Fibroblast of skin of right biceps (primary cell): Measurements from ENCODE around the gene BDH1.
"Not testable (repeated sequence)": the region's sequence is repeated elsewhere in the genome, so short reads cannot be mapped to it uniquely, and the experiment has no call there.

Source experiments
- DNase-seq: peaks from one replicate; pipeline ENCODE4 v3.0.0-alpha.2; 2013

The BDH1 gene

DNA sequence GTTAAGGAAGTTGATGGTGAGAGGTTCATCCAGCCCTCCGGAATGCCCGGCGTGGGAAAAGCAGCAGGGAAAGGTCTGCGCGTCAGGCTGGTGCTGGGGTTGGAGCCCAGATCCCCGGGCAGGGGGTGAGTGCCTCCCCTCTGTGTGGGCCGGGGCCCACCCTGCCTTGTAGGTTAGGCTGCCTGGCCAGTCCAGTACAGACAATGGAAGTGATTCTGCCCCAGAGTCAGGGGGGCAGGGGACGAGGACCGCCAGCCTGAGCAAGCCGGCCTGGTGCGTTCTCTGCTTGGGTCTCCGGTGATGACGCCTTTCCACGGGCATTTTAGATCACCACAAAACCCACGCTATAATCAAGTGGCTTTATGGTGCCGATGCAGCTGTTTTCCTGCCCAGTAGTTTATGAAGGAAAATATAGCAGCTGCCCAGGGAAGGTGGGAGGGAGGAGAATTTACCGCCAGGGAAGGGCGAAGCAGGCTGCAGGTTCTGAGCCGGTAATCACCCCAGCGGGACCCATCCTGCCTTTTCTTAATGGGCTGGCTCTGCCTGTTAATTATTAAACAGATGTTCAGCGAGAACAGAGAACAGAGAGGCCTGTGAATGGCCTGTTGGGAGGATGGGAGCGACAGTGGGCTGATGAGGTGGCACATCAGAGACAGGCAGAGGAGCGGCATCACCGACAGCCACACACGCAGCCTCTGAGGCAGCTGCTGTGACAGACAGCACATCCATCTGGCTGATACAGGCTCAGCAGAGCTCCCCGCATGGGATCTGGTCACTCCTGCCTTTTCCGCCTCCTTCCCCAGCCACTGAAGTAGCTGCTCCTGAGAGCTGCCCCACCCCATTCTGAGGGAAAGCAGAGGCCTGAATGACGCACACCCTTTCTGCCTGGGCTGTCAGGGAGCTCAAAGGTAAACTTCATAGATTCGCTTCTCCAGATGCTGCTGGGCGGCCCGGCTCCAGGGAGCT, 35.2 kb downstream of the BDH1 start:
- DNase-seq, result peak; percentile 75

DNA sequence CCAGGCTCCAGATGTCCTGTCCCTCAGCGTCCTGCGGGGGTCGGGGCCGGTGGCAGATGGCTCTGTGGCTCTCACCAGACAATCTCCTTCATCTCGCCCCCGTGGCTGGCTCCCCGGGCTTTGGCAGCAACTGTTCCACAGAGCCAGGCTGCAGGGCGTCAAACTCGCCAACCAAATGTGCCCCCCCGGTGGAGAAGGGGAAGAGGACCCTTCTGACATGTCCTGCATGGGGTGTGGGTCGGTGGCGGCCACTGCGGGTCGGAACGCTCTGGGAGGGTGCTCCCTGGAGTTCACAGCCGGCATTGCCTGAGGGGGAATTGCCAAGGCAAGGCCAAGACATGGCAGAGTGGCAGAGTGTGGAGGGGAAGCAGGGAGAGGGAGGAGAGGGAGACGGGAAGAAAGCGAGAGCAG, 36.0 kb downstream of the BDH1 start:
- DNase-seq, result no peak

DNA sequence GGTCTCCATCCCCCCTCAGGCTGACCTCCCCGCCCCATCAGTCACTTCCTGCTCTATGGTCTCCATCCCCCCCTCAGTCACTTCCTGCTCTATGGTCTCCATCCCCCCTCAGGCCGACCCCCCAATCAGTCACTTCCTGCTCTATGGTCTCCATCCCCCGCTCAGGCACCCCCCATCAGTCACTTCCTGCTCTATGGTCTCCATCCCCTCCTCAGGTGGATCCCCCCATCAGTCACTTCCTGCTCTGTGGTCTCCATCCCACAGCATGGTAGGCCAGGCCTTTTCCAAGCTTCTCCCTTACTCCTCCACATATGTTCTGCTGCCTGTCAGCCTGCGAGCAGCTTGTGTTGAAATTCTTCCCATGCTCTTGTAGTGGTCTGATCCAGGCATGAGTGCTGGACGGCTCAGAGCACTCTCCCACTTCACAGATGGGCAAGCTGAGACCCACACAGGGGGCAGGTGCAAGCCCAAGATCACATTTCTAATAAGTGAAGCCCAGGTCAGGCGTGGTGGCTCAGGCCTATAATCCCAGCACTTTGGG, 36.8 kb downstream of the BDH1 start:
- peak; percentile 26 for DNase-seq

DNA sequence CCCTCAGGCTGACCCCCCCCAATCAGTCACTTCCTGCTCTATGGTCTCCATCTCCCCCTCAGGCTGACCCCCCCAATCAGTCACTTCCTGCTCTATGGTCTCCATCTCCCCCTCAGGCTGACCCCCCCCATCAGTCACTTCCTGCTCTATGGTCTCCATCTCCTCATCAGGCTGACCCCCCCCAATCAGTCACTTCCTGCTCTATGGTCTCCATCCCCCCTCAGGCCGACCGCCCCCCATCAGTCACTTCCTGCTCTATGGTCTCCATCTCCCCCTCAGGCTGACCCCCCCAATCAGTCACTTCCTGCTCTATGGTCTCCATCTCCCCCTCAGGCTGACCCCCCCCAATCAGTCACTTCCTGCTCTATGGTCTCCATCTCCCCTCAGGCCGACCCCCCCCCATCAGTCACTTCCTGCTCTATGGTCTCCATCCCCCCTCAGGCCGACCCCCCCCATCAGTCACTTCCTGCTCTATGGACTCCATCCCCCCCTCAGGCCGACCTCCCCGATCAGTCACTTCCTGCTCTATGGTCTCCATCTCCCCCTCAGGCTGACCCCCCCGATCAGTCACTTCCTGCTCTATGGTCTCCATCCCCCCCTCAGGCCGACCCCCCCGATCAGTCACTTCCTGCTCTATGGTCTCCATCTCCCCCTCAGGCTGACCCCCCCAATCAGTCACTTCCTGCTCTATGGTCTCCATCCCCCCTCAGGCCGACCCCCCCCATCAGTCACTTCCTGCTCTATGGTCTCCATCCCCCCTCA, 37.7 kb downstream of the BDH1 start:
- DNase-seq, result not testable (repeated sequence)

DNA sequence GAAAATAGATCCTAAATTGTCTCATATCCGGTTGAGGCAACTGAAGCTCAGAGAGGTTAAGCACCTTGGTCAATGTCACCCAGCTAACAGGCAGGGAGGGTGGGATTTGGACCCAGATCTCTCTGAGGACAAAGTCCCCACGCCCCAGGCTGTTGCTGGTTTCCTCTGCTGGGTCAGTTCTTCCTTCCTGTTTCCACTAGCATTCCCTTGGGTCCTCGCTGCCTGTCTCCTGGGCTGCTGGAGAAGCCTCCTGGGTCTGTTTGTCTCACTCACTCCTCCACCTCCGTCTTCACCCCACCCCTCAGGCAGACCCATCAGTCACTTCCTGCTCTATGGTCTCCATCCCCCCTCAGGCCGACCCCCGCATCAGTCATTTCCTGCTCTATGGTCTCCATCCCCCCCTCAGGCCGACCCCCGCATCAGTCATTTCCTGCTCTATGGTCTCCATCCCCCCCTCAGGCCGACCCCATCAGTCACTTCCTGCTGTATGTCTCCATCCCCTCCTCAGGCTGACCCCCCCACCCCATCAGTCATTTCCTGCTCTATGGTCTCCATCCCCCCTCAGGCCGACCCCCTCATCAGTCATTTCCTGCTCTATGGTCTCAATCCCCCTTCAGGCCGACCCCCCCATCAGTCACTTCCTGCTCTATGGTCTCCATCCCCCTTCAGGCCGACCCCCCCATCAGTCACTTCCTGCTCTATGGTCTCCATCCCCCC, 38.7 kb downstream of the BDH1 start:
- DNase-seq, result peak; percentile 73

DNA sequence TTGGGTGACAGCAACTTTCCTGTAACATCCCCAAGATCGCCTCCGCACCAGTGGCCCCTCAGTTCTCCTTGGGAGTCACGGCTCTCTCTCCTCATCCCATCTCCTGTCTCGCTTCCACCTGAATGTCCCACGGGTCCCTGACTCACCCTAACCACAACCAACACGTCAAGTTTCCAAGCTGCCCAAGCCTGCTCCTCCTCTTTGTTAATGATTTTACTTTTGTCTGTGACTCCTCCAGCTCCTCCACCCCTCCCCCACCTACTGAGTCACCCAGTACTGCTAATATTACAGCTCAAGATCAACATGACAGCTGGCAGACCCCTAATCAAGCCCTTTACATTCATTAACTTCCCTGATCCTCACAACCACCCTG, 39.3 kb downstream of the BDH1 start:
- peak; percentile 98 for DNase-seq

DNA sequence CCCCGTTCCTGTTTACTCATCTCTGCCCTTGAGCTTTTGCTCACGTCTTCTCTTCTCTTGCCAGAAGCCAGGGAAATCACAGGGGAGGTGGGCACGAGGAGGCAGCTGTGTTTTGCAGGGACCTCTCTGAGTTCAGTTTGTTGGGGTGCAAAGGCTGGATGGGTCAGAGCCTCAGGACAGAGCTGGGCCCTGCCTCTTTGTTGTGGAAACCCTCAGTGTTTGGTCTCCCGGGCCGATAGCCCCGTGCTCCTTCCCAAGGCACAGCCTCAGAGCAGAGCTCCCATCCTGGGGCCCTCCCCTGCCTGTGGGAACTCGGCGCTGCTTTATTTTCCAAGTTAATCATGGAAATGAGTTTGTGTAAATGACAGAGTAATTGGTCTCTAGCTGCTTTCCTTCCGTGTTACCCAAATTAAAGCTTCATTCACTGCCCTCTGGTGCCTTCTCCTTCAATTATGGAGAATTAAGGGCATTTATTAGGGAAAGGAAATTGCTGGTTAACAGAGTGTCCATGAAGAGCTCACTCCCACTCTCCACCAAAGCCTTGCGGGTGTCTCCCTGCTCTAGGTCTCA, 40.9 kb downstream of the BDH1 start:
- DNase-seq, result no peak

DNA sequence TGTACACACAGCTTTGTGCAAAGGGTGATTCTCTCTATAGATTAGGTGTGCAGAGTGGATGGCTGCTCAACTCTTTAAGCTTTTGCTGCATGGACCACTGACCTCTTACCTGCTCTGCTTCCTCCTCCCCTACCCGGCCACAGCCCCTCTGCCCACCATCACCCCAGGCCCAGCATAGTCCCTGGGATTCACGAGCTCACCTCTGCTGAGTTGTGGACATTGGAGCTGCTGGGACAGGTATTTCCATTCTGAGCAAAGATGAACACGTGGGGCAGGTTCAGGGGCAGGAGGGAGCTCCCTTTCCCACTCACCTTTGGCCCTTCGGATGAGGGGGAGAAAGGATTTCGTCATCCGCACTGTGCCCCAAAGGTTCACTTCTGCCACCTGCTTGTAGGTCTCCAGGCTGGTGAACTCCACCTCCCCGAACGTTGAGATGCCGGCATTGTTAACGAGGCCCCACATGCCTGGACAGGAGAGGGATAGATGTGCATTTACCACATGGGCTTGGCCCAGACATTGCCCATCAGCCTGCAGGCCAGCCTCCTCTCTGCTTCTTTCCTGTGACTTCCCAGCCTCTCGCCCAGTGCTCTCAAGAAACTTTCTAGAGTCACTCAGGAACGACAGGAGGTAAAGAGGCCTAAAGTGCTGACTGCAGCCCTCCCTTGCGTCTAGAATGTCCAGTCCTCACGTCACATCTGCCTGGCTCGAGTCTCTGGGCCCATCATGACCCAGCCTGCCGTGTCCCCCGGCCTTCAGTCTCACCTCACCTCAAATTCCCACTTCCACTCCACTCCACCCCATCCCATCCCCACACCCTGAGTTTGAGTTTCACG, 41.6 kb downstream of the BDH1 start:
- DNase-seq, result no peak

DNA sequence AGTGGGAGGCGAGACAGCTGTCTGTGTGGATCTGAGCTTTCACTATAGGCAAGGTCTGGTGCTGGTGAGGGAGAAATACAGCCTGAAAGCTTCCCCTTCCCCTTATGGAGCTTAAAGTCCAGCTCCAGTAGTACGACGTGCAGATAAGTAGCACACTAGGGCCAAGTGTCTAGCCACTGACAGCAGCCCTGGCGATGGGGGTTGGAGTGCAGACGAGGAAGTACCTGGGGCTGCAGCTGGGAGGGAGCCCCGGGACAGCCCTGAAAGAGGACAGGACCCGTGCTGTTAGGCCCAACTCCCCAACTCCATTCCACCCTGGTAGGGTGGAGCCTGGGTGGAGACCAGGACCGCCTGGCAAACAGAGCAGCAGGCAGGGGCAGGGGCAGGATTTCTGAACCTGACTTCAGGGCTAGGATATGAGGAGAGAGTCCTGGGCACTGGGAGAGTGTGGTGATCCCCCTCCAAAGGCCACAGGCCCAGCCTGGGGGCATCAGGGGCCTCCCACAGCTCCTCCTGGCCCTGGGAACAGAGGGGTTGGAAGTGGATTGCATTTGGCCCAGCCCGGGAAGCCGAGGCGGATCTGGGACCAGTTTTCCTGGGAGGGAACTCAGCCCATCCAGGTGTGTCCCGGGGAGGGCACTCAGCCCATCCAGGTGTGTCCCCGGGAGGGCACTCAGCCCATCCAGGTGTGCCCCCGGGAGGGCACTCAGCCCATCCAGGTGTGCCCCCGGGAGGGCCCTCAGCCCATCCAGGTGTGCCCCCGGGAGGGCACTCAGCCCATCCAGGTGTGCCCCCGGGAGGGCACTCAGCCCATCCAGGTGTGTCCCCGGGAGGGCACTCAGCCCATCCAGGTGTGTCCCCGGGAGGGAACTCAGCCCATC, 42.8 kb downstream of the BDH1 start:
- no peak for DNase-seq

DNA sequence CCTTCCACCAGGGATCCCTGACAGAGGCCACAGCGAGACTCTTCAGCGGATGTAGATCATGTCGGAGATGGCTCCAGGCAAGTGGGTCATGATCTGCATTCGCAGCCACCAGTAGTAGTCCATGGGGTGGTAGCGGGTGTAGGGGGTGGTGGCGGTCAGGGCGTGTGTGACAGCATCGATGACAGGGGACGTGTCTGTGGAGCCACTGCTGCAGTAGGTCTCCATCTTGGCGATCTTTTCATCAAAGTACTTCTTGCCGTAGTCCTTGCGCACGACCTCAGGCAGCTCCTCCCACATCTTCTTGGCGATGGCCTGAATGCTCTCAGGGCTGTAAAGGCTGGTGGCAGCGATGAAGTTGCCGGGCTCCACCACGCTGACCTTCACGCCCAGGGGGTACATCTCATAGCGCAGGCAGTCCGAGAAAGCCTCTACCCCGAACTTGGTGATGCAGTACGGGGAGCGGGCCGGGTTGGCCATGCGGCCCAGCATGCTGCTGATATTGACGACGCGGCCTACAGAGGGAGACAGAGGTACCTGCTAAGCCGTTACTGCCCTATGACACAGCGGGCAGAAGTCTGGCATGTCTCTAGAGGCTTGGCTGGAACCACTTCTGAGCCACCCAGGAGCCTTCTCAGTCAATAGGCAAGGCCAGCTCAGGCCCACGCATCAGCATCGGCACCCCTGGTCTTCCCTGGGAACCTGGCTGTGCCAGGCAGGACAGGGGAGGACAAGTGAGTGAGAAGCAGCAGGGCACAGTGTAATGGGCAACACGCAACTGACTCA, 43.7 kb downstream of the BDH1 start:
- no peak for DNase-seq

DNA sequence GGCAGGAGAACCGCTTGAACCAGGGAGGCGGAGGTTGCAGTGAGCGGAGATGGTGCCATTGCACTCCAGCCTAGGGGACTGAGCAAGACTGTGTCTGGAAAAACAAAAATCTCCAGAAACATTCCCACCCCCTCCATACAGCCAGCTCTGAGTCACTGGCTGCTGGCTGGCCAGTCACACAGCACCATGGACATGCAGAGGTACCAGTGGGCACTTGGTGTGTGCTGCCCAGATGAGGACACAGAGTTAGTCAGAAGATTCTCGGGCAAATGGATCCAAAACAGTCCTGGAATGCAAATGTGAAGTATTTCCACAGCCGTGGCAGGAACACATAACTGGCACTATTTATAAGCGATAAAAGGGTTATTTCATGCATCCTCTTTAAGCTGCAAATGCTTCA, 44.6 kb downstream of the BDH1 start:
- DNase-seq, result peak; percentile 59

DNA sequence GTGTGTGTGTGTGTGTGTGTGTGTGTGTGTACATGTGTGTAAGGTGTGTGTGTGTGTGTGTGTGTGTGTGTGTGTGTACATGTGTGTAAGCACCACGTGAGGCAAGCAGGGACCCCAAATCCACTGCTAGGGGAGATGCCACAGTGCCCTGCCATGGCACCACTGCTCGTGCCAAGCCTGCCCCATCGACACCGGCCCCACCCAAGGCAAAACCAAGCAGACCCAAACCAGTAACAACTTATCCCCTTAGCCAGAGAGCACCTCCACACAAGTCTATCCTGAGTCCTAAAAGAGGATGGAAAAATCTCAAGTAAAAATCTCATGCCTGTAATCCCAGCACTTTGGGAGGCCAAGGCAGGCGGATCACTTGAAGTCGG, 45.1 kb downstream of the BDH1 start:
- no peak for DNase-seq

DNA sequence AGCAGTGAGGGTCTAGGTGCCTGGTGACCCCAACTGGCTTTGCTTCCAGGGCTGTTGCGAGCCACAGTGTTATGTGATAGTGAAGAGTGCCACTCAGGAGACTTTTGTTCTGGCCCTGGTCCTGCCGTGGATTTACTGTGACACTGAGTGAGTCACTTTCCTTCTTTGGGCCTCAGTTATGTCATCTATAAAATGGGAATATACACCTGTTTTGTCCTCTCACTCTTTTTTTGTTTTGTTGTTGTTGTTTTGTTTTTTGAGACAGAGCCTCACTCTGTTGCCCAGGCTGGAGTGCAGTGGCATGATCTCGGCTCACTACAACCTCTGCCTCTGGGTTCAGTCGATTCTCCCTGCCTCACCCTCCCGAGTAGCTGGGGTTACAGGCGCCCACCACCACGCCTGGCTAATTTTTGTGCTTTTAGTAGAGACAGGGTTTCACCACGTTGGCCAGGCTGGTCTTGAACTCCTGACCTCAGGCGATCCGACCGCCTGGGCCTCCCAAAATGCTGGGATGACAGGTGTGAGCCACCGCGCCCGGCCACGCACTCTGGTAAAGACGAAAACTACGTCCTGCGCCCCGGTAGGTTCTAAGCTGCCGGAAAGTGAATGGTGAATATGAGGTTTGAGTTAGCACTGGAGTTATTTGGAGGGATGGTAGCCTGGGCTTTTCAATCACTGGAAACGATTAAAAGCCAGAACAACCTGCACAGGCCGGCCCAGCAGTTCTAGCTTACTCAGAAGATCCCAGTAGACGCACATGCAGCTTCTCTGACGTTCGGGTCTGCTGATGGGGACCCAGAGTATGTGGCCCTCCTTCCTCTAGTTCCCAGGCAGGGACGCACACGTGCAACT, 46.6 kb downstream of the BDH1 start:
- no peak for DNase-seq

DNA sequence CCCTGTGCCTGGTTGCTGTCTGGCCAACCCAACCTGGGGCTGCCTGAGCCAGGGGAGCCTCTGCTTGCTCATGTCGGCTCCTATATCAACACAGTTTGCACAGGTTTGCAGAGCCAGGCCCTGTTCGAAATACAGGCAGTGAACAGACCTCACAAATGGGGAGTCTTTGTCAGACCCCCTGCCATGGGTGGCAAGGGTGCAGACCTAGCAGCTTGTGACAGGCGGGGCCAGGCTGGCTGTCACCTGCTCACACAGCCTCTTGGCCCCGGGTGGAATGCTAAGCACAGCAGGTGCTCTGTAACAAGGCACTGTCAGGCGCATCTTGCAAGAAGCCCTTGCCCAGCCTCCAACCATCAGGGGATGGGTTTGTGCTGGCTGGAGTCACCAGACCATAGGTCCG, 47.3 kb downstream of the BDH1 start:
- no peak for DNase-seq

DNA sequence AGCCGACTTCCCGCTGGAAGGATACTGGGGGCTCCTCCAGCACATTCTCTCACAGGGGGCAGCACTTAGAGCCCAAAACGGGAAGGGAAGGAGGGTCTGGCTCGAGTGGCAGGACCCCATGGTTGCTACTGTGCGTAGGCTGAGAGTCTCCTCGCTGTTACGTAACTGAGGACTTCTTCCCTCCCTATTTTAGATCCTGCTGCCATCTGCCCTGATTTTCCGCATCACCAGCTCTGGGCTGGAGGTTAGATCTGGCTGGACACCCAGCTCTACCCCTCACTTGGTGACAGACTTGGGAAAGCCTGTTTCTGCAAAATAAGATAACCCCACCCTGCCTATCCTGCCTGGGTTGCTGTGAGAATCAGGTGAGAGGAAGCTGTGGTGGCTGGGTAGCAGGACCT, 47.7 kb downstream of the BDH1 start:
- DNase-seq, result no peak

DNA sequence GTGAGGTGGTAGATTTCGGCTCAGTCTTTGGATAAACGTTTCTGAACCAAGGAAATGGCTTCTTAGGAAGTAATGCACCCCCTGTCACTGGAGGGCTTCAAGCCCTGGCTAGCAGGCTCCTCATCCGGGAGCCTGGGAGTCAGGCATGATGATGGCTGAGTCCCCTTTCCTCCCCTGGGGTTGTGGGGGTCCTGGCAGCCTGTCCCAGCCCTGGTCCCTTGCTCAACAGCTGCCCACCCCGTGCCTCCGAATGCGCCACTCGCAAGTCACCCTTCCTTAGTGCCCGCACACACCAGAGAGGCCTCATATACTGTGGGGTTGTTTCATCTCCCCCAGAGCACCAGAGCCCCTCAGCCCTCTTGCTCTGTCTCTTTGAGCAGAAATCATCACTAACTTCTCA, 48.2 kb downstream of the BDH1 start:
- no peak for DNase-seq

DNA sequence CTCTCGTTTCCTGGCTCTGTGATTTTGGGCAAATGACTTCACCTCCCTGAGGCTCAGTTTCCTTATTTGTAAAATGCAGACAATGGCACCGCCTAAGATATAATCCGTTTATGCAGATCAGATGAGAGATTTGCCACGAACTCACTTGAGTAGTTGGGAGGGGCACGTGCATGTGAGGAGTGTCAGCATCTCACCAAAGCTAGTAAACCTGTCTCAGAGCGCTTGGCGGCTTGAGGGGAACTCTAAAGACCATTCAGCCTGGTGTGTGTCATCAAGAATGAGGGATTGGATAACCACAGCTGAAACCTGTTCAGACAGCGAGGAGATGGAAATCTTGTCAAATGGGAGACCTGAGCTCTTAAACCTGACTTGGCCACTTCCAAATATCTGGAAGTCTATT, 48.7 kb downstream of the BDH1 start:
- DNase-seq, result no peak

DNA sequence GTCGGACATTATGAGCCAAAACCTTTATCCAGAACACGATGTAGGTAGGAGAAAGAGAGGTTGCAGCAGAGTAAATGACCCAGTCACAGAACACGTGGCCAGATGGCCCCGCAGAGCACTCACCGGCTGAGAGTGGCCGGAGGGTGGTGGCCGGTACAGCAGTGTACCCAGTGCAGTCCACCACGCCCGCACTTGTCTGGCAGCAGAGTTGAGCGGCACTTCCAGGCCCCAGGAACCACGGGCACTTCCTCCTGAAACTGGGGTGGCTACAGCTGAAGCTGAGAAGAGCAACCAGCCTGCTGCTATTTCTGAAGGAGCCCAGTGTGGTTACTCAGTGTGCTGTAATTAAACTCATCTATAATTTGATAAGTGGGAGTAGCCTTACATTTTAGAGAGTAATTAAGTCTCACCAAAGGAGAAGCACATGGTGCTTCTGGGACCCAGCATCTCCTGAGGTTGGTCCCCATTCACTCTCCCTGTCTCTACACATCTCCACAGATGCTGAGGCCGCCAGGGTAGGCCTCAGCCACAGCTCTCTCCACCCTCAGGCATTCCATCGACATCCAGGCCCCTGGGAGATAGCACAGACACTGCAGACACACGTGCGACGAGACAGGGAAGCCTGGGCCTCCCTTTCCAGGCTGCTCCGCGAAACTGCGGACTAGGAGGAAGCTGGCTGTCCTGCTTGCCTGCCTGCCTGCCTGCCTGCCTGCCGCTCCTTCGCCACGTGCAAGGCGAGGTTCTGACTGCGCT, 49.8 kb downstream of the BDH1 start:
- DNase-seq, result no peak
